ENCODE results near the gene LORICRIN.

DNA sequence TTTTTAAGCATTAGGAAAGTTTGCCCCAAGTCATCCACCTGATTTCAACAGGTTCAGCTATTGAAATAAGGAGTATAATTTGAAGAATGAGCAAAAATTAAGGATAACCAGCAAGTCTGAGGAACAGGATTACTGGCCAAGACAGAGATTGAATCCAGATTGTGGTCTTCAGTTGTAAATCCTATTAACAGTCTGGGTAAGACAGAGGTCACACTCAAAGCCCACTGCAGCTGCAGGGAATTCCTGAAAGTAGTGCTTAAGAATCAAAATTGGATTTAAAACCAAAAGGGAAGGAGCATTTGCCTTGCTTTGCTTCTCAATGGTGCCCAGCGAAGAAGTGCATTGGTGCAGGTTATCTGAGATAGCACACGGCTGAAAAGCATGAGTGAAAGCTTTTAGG, 6.4 kb upstream of the LORICRIN start:
- TF ChIP-seq CTCF (IDR thresholded peaks at IDR 0.05; ENCODE audit: low read depth, low read length): no peak
- no peak for TF ChIP-seq EZH2phosphoT487 (IDR thresholded peaks at IDR 0.05; ENCODE audit: low read depth)
